ENCODE results near the gene CREB1.
"Not testable (repeated sequence)": the region's sequence is repeated elsewhere in the genome, so short reads cannot be mapped to it uniquely, and the experiment has no call there.

The CREB1 gene

GRCh38 chr2:207617011-207617671 lies 87.4 kb downstream of the CREB1 start:
- no peak for DNase-seq (ENCODE audit: low read depth)

GRCh38 chr2:207619764-207620203 lies 90.0 kb downstream of the CREB1 start:
- no peak for DNase-seq (ENCODE audit: low read depth)

GRCh38 chr2:207621501-207622039 lies 91.8 kb downstream of the CREB1 start:
- no peak for DNase-seq (ENCODE audit: low read depth)

- no peak for DNase-seq (ENCODE audit: low read depth)
Observed at GRCh38 chr2:207624185-207625013, 94.6 kb downstream of the CREB1 start.

GRCh38 chr2:207625014-207625907 lies 95.5 kb downstream of the CREB1 start, which contains the start of gene METTL21A:
METTL21A (minus strand) TSS chr2:207625394; CDS start chr2:207624375, 1,019 bp downstream.
- peak; percentile 69 for DNase-seq (ENCODE audit: low read depth)

GRCh38 chr2:207629553-207629952 lies 99.8 kb downstream of the CREB1 start:
- DNase-seq (ENCODE audit: low read depth) = no peak

GRCh38 chr2:207630491-207630890 lies 100.7 kb downstream of the CREB1 start:
- DNase-seq (ENCODE audit: low read depth) = no peak

GRCh38 chr2:207632575-207633493 lies 103.1 kb downstream of the CREB1 start:
- DNase-seq (ENCODE audit: low read depth) = peak; percentile 43

- no peak for DNase-seq (ENCODE audit: low read depth)
Observed at GRCh38 chr2:207633686-207634085, 103.9 kb downstream of the CREB1 start.

GRCh38 chr2:207635468-207636200 lies 105.9 kb downstream of the CREB1 start:
- DNase-seq (ENCODE audit: low read depth) = no peak

GRCh38 chr2:207639288-207639687 lies 109.5 kb downstream of the CREB1 start:
- not testable (repeated sequence) for DNase-seq (ENCODE audit: low read depth)

- DNase-seq (ENCODE audit: low read depth) = no peak
Observed at GRCh38 chr2:207640160-207640559, 110.4 kb downstream of the CREB1 start.

GRCh38 chr2:207640661-207641060 lies 110.9 kb downstream of the CREB1 start:
- DNase-seq (ENCODE audit: low read depth) = no peak

GRCh38 chr2:207643892-207644291 lies 114.1 kb downstream of the CREB1 start:
- no peak for DNase-seq (ENCODE audit: low read depth)

GRCh38 chr2:207646582-207646981 lies 116.8 kb downstream of the CREB1 start:
- DNase-seq (ENCODE audit: low read depth) = not testable (repeated sequence)

Data from stromal cell of bone marrow (primary cell).